Glutamatergic neuron (in vitro differentiated cells): ENCODE results near the gene GP1BB. TPM values are rescaled to one million over a fixed set of nuclear protein-coding genes. Genes with fewer than 3 reads are reported as not detected.

ENCODE experiments used
- DNase-seq: peaks from one replicate; pipeline ENCODE4 v3.0.0; 2022
- H3K27ac Mint-ChIP-seq: one replicate; pipeline ENCODE4 v1.8.0; 2020; ENCODE audit warnings: mild to moderate bottlenecking, mixed read lengths, inconsistent platforms; ENCODE audit not compliant: unreplicated experiment
- H3K27me3 Mint-ChIP-seq: one replicate; pipeline ENCODE4 v1.8.0; 2020; ENCODE audit warnings: mild to moderate bottlenecking, moderate library complexity, mixed read lengths, inconsistent platforms; ENCODE audit not compliant: unreplicated experiment
- H3K36me3 Mint-ChIP-seq: one replicate; pipeline ENCODE4 v1.8.0; 2020; ENCODE audit warnings: mild to moderate bottlenecking, mixed read lengths, inconsistent platforms; ENCODE audit not compliant: unreplicated experiment
- H3K4me1 Mint-ChIP-seq: one replicate; pipeline ENCODE4 v1.8.0; 2020; ENCODE audit warnings: mild to moderate bottlenecking, low read depth, mixed read lengths, inconsistent platforms; ENCODE audit not compliant: unreplicated experiment
- H3K4me3 Mint-ChIP-seq: one replicate; pipeline ENCODE4 v1.8.0; 2020; ENCODE audit warnings: mild to moderate bottlenecking, mixed read lengths, inconsistent platforms; ENCODE audit not compliant: unreplicated experiment
- H3K9me3 Mint-ChIP-seq: one replicate; pipeline ENCODE4 v1.8.0; 2020; ENCODE audit warnings: mild to moderate bottlenecking, moderate library complexity, mixed read lengths, inconsistent platforms; ENCODE audit not compliant: unreplicated experiment
- total RNA-seq: library from RNA; stranded (reverse); fragmentation: NEBNext Ultra II Directional; extraction: Animal tissue kit (Norgen Biotek cat#: 25700); gene quantifications from one replicate; pipeline ENCODE4 v1.2.1, GENCODE V29; 2021; ENCODE audit not compliant: unreplicated experiment
- TF ChIP-seq, protein P1 (sequence below): fragments of 200-600 bp; sonication (generic); IDR thresholded peaks from one replicate; pipeline ENCODE4 v1.5.0; 2021; ENCODE audit not compliant: partially characterized antibody, unreplicated experiment

GP1BB gene
- total RNA-seq, 1 donor from 2014 or later, result 8.3 TPM

DNA sequence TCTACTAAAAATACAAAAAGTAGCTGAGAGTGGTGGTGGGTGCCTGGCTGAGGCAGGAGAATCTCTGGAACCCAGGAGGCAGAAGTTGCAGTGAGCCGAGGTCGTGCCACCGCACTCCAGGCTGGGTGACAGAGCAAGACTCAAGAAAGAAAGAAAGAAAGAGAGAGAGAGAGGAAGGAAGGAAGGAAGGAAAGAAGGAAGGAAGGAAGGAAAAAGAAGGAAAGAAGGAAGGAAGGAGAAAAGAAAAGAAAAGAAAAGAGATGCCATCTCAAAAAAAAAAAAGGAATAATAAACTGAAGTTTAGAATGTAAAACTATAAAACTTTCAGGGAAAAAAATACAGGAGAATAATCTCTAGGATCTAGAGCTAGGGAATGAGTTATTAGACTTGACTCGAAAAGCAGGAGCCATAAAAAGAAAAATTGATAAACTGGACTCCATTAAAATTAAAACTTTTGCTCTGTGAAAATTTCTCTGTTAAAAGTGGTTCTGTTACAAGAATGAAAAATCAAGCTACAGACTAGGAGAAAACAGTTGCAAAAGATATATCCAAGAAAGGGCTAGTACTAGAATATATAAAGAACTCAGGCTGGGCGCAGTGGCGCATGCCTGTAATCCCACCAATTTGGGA, 22.4 kb upstream of the GP1BB start:
- TF ChIP-seq, protein P1, sequence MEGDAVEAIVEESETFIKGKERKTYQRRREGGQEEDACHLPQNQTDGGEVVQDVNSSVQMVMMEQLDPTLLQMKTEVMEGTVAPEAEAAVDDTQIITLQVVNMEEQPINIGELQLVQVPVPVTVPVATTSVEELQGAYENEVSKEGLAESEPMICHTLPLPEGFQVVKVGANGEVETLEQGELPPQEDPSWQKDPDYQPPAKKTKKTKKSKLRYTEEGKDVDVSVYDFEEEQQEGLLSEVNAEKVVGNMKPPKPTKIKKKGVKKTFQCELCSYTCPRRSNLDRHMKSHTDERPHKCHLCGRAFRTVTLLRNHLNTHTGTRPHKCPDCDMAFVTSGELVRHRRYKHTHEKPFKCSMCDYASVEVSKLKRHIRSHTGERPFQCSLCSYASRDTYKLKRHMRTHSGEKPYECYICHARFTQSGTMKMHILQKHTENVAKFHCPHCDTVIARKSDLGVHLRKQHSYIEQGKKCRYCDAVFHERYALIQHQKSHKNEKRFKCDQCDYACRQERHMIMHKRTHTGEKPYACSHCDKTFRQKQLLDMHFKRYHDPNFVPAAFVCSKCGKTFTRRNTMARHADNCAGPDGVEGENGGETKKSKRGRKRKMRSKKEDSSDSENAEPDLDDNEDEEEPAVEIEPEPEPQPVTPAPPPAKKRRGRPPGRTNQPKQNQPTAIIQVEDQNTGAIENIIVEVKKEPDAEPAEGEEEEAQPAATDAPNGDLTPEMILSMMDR, result no peak
- Mint-ChIP-seq H3K27me3 (peaks cover 5% of the 10 kb centered on the region), H3K4me1 (peaks cover 2% of the 10 kb centered on the region), H3K9me3 (peaks cover 6% of the 10 kb centered on the region), H3K4me3 (no peak overlapping the region), H3K36me3 (no peaks in the 10 kb centered on the region), H3K27ac (no peak overlapping the region)
- no peak for DNase-seq

DNA sequence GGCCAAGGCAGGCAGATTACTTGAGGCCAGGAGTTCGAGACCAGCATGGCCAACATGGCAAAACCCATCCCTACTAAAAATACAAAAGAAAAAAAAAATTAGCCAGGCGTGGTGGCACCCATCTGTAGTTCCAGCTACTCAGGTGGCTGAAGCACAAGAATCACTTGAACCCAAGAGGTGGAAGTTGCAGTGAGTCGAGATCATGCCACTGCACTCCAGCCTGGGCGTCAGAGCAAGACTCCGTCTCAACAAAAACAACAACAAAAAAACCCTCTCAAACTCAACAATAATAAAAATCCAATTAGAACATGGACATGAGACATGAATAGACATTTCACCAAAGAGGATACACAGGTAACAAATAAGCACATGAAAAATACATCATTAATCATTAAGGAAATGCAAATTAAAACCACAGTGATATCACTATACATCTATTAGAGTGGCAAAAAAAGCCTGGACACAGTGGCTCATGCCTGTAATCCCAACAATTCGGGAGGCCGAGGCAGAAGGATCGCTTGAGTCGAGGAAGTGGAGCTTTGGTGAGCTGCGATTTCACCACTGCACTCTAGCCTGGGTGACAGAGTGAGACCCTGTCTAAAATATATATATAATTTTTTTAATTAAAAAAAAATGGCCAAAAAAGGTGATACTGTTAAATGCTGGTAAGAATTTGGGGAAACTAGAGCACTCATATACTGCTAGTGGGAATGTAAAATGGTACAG, 21.8 kb upstream of the GP1BB start:
- Mint-ChIP-seq H3K4me1 (peaks cover 2% of the 10 kb centered on the region), H3K27me3 (peaks cover 2% of the 10 kb centered on the region), H3K36me3 (no peaks in the 10 kb centered on the region), H3K27ac (no peak overlapping the region), H3K9me3 (peaks cover 6% of the 10 kb centered on the region), H3K4me3 (no peak overlapping the region)
- no peak for DNase-seq
- TF ChIP-seq, protein P1, result no peak

DNA sequence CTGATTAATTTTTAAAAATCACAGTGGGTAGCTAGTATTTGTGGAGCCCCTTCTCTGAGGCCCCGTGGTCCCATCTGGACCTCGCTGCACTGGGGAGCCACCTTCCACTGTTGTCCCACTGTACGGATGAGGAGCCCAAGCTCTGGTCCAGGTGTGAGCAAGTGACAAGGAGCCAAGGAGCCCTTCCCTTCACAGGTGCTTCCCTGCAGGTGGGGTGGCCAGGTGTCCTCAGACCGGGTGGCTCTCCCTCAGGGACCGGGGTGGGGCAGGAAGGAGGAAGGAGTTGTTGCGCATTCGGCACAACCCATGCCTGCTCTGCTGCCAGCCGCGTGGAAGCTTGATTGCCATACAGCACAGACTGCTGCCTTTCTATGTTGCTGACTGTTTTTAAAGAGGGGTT, 19.5 kb upstream of the GP1BB start:
- Mint-ChIP-seq H3K27me3 (peaks cover 2% of the 10 kb centered on the region), H3K9me3 (peaks cover 5% of the 10 kb centered on the region), H3K27ac (no peak overlapping the region), H3K4me3 (no peak overlapping the region), H3K36me3 (no peaks in the 10 kb centered on the region), H3K4me1 (peaks cover 2% of the 10 kb centered on the region)
- DNase-seq, result no peak
- TF ChIP-seq, protein P1, result no peak

DNA sequence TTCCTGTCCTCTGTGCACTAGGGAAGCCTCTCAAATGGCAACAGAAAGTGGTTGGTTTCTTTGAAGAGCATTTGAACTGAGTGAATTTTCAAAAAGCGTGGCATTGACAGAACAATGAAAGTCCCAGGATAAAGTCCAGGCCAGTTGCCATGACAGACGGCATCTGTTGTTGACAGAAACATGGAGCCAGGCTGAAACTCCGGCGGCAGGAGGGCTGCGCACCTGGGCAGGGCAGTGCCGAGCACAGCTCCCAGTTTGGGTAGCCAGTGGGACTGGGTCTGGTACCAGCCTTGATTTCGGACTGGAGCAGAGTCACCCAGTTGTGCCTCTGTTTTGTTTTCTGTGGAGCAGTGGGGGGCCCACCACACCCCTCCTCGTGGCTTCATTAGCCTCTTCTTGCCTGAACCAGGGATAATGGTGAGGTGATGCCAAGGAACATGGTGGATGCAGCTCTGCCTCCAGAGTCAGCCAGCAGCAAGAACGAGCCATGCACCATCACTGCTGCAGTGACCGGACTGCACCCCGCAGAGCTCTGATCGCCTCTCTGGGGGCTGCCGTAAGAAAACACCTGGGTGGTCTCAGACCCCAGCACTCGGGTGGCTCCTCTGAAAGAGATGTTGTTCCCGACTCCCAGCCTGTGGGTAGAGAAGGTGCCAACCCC, 18.9 kb upstream of the GP1BB start:
- DNase-seq, result no peak
- Mint-ChIP-seq H3K9me3 (peaks cover 5% of the 10 kb centered on the region), H3K27ac (no peak overlapping the region), H3K4me3 (no peak overlapping the region), H3K36me3 (no peaks in the 10 kb centered on the region), H3K27me3 (peaks cover 2% of the 10 kb centered on the region), H3K4me1 (peaks cover 2% of the 10 kb centered on the region)
- TF ChIP-seq, protein P1, result no peak
